Measurements from ENCODE around the gene RAB39A. TPM values are rescaled to one million over a fixed set of nuclear protein-coding genes. Genes with fewer than 3 reads are reported as not detected.

The RAB39A gene
- total and polyA plus RNA-seq, 2 donors (not counting 1 experiment from before 2014, with no cell fraction given) = not detected

- no peaks in the 10 kb centered on the region for H3K36me3 ChIP-seq (ENCODE audit: control insufficient read depth, insufficient read depth, low read length)
- no peaks in the 10 kb centered on the region for H3K4me1 ChIP-seq (ENCODE audit: control insufficient read depth, extremely low read depth, insufficient read depth, low read length)
- H4K20me1 ChIP-seq (ENCODE audit: control insufficient read depth, extremely low read depth, insufficient read depth, low read length) = no peaks in the 10 kb centered on the region
- H3K4me2 ChIP-seq (ENCODE audit: extremely low read depth, insufficient read depth, low read length) = no peak overlapping the region
- DNase-seq (ENCODE audit: low read depth in 2 of 2) = no peak
- TF ChIP-seq EZH2 (IDR thresholded peaks at IDR 0.05; ENCODE audit: low read length, missing control alignments) = no peak
- TF ChIP-seq CTCF (conservative IDR thresholded peaks at IDR 0.05 in 1 of 2, IDR thresholded peaks at IDR 0.05 in 1 of 2; ENCODE audit: low read depth in 1 of 2, low read length in 2 of 2) = no peak
- H3K79me2 ChIP-seq (ENCODE audit: control insufficient read depth, insufficient read depth, low read length) = peaks cover 84% of the 10 kb centered on the region
- H3K9me3 ChIP-seq (ENCODE audit: control insufficient read depth, insufficient read depth, low read depth, low read length) = no peaks in the 10 kb centered on the region
- H3K9ac ChIP-seq (ENCODE audit: insufficient read depth, low read length) = no peak overlapping the region
- H3K27ac ChIP-seq (ENCODE audit: insufficient read depth, low read length) = no peak overlapping the region
- H2AFZ ChIP-seq (ENCODE audit: low read length) = no peak overlapping the region
- no peak overlapping the region for H3K4me3 ChIP-seq (replicated peaks in 1 of 4; ENCODE audit: control extremely low read depth in 1 of 4, insufficient read depth in 1 of 4, low read depth in 3 of 4, low read length in 4 of 4)
- H3K27me3 ChIP-seq (ENCODE audit: control insufficient read depth, insufficient read depth, low read length) = no peaks in the 10 kb centered on the region
Measured at GRCh38 chr11:108012139-108012725, 84.0 kb downstream of the RAB39A start.

Other genes starting within 250 kb of the RAB39A start
- not detected in 2 replicates for gene SLN, start 216.4 kb upstream of the RAB39A start, total RNA-seq
- not detected in 2 replicates for gene SLN, start 216.4 kb upstream of the RAB39A start, polyA plus RNA-seq
- 7.4 and 9.8 TPM in 2 replicates for gene SLC35F2, start 69.7 kb upstream of the RAB39A start, total RNA-seq
- gene SLC35F2, start 69.7 kb upstream of the RAB39A start, polyA plus RNA-seq = 2.8 and 9.0 TPM in 2 replicates
- gene CUL5, start 80.5 kb downstream of the RAB39A start, total RNA-seq = 28.2 and 31.3 TPM in 2 replicates
- gene CUL5, start 80.5 kb downstream of the RAB39A start, polyA plus RNA-seq = 16.7 and 22.9 TPM in 2 replicates
- gene ACAT1, start 193.1 kb downstream of the RAB39A start, total RNA-seq = 91.4 and 138 TPM in 2 replicates
- gene ACAT1, start 193.1 kb downstream of the RAB39A start, polyA plus RNA-seq = 128 and 138 TPM in 2 replicates